ENCODE measurements around the gene NFAT5. TPM values are rescaled to one million over a fixed set of nuclear protein-coding genes. Genes with fewer than 3 reads are reported as not detected.

NFAT5 gene
- total RNA-seq, 1 experiment from 2014 or later, result 38.2 TPM

DNA sequence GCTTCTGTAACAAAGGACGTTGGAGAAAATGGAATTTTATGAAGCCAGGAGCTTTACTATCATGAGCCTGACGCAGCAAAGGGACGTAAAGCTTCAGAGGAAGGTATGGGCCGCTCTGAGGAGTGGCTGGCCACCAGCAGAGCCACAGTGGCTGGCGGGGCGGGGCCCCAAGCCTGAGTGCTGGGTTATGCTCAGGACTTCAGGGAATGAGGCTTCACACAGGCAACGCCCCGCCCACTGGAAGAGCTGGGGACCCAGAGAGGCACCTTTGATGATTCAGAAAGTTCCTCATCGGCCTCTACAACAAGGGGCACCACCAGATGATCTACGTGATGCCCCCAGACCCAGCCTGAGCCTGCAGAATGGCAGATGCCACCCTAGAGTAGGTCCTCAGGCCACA is 180.2 kb downstream of the NFAT5 start:
- H4K20me1 ChIP-seq (ENCODE audit: insufficient read depth), result peaks cover 13% of the 10 kb centered on the region
- POLR2A ChIA-PET (ENCODE audit: unreplicated experiment), result no interaction called here

GRCh38 chr16:69747115-69747514 is 181.3 kb downstream of the NFAT5 start:
- H3K27ac ChIP-seq, result no peak overlapping the region
- no peaks in the 10 kb centered on the region for H3K9me2 ChIP-seq (ENCODE audit: insufficient read depth)
- BruUV-seq (replicated peaks), result no TSS peak
- peaks cover 17% of the 10 kb centered on the region for H4K20me1 ChIP-seq (ENCODE audit: insufficient read depth)
- no peak for DNase-seq
- H3K4me1 ChIP-seq (replicated peaks; ENCODE audit: insufficient read depth), result peaks cover 9% of the 10 kb centered on the region
- peaks cover 40% of the 10 kb centered on the region for H3F3A ChIP-seq (ENCODE audit: insufficient read depth, low read depth)
- H3K9me3 ChIP-seq (ENCODE audit: insufficient read depth, low read depth), result no peaks in the 10 kb centered on the region
- H3K79me2 ChIP-seq (ENCODE audit: low read depth), result peaks cover 45% of the 10 kb centered on the region
- no peak overlapping the region for H2AFZ ChIP-seq
- H3K4me2 ChIP-seq, result no peak overlapping the region
- TF ChIP-seq EZH2 (IDR thresholded peaks at IDR 0.05; ENCODE audit: low read depth), result no peak
- TF ChIP-seq CTCF (conservative IDR thresholded peaks at IDR 0.05), result no peak
- no peaks in the 10 kb centered on the region for H3K27me3 ChIP-seq (ENCODE audit: insufficient read depth, low read depth)
- peaks cover 47% of the 10 kb centered on the region for H3K36me3 ChIP-seq (ENCODE audit: low read depth)
- intact Hi-C loops (cut with micrococcal nuclease; ENCODE audit: unreplicated experiment), result no loop called here
- ChIA-PET POLR2A (ENCODE audit: unreplicated experiment) (no interaction called here), CTCF (no interaction called here)
- H3K4me3 ChIP-seq, result no peak overlapping the region

More for the DNA sequence above, 180.2 kb downstream of the NFAT5 start:
- Histone ChIP-seq H3K9me2 (ENCODE audit: insufficient read depth) (no peaks in the 10 kb centered on the region), H3K27me3 (ENCODE audit: insufficient read depth, low read depth) (no peaks in the 10 kb centered on the region), H3K9me3 (ENCODE audit: insufficient read depth, low read depth) (no peaks in the 10 kb centered on the region), H3K36me3 (ENCODE audit: low read depth) (peaks cover 51% of the 10 kb centered on the region), H3K27ac (no peak overlapping the region), H3F3A (ENCODE audit: insufficient read depth, low read depth) (peaks cover 51% of the 10 kb centered on the region), H3K4me2 (no peak overlapping the region), H3K4me1 (replicated peaks; ENCODE audit: insufficient read depth) (peaks cover 20% of the 10 kb centered on the region), H3K4me3 (no peak overlapping the region), H3K79me2 (ENCODE audit: low read depth) (peaks cover 34% of the 10 kb centered on the region), H2AFZ (no peak overlapping the region)
- DNase-seq, result no peak
- BruUV-seq (replicated peaks), result no TSS peak
- TF ChIP-seq EZH2 (IDR thresholded peaks at IDR 0.05; ENCODE audit: low read depth) (no peak), CTCF (conservative IDR thresholded peaks at IDR 0.05) (no peak)
- intact Hi-C loops (cut with micrococcal nuclease; ENCODE audit: unreplicated experiment), result no loop called here
- CTCF ChIA-PET, result interaction anchor here (1.0 kb wide), 1 partner anchor 8 kb away, joined by 4 read pairs; no protein-coding TSS in a partner anchor

GRCh38 chr16:69748694-69749345 is 183.1 kb downstream of the NFAT5 start:
- peaks cover 35% of the 10 kb centered on the region for H3K36me3 ChIP-seq (ENCODE audit: low read depth)
- H3K4me1 ChIP-seq (replicated peaks; ENCODE audit: insufficient read depth), result peaks cover 14% of the 10 kb centered on the region
- peaks cover 17% of the 10 kb centered on the region for H4K20me1 ChIP-seq (ENCODE audit: insufficient read depth)
- BruUV-seq (replicated peaks), result no TSS peak
- no peaks in the 10 kb centered on the region for H3K9me3 ChIP-seq (ENCODE audit: insufficient read depth, low read depth)
- POLR2A ChIA-PET (ENCODE audit: unreplicated experiment), result interaction anchor here (0.8 to 1.0 kb wide), 2 partner anchors 9 to 22 kb away, joined by 3 read pairs; partner anchors contain the start of gene NQO1
- CTCF ChIA-PET, result no interaction called here
- H3K27me3 ChIP-seq (ENCODE audit: insufficient read depth, low read depth), result no peaks in the 10 kb centered on the region
- peaks cover 48% of the 10 kb centered on the region for H3K79me2 ChIP-seq (ENCODE audit: low read depth)
- no peak overlapping the region for H3K4me2 ChIP-seq
- no peaks in the 10 kb centered on the region for H3K9me2 ChIP-seq (ENCODE audit: insufficient read depth)
- no peak for TF ChIP-seq CTCF (conservative IDR thresholded peaks at IDR 0.05)
- TF ChIP-seq EZH2 (IDR thresholded peaks at IDR 0.05; ENCODE audit: low read depth), result no peak
- no peak overlapping the region for H2AFZ ChIP-seq
- DNase-seq, result no peak
- peaks cover 23% of the 10 kb centered on the region; the same call in 1 of the 2 replicates for H3F3A ChIP-seq (ENCODE audit: insufficient read depth, low read depth)
- H3K27ac ChIP-seq, result no peak overlapping the region
- intact Hi-C loops (cut with micrococcal nuclease; ENCODE audit: unreplicated experiment), result no loop called here
- no peak overlapping the region for H3K4me3 ChIP-seq

Measured in PC-9 (cell line).